Measurements from ENCODE around the gene PHF21B. TPM values are rescaled to one million over a fixed set of nuclear protein-coding genes. Genes with fewer than 3 reads are reported as not detected.

The PHF21B gene
- total RNA-seq, 4 donors from 2014 or later: under 0.01 to 11.9 (median 2.9) TPM

GRCh38 chr22:44956840-44957767 lies 52.7 kb downstream of the PHF21B start:
- H3K27ac ChIP-seq: no peak overlapping the region
- no peak for DNase-seq
- H3K27me3 ChIP-seq: no peaks in the 10 kb centered on the region
- TF ChIP-seq POLR2A (IDR thresholded peaks at IDR 0.05): no peak
- TF ChIP-seq, protein P1, sequence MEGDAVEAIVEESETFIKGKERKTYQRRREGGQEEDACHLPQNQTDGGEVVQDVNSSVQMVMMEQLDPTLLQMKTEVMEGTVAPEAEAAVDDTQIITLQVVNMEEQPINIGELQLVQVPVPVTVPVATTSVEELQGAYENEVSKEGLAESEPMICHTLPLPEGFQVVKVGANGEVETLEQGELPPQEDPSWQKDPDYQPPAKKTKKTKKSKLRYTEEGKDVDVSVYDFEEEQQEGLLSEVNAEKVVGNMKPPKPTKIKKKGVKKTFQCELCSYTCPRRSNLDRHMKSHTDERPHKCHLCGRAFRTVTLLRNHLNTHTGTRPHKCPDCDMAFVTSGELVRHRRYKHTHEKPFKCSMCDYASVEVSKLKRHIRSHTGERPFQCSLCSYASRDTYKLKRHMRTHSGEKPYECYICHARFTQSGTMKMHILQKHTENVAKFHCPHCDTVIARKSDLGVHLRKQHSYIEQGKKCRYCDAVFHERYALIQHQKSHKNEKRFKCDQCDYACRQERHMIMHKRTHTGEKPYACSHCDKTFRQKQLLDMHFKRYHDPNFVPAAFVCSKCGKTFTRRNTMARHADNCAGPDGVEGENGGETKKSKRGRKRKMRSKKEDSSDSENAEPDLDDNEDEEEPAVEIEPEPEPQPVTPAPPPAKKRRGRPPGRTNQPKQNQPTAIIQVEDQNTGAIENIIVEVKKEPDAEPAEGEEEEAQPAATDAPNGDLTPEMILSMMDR (IDR thresholded peaks at IDR 0.05): no peak
- no peaks in the 10 kb centered on the region for H3K36me3 ChIP-seq
- no peaks in the 10 kb centered on the region for H3K9me3 ChIP-seq
- H3K4me1 ChIP-seq: no peaks in the 10 kb centered on the region
- intact Hi-C loops (cut with DNase I; ENCODE audit: low total_unique reads): no loop called here
- no peak overlapping the region for H3K4me3 ChIP-seq

- Histone ChIP-seq H3K4me1 (no peaks in the 10 kb centered on the region), H3K9me3 (no peaks in the 10 kb centered on the region), H3K4me3 (no peak overlapping the region), H3K27me3 (no peaks in the 10 kb centered on the region), H3K27ac (no peak overlapping the region), H3K36me3 (no peaks in the 10 kb centered on the region)
- no peak for TF ChIP-seq POLR2A (IDR thresholded peaks at IDR 0.05)
- TF ChIP-seq, protein P1 (IDR thresholded peaks at IDR 0.05): no peak
- DNase-seq: no peak
- intact Hi-C loops (cut with DNase I; ENCODE audit: low total_unique reads): no loop called here
Measured at GRCh38 chr22:44955102-44955501, 54.7 kb downstream of the PHF21B start.

DNA sequence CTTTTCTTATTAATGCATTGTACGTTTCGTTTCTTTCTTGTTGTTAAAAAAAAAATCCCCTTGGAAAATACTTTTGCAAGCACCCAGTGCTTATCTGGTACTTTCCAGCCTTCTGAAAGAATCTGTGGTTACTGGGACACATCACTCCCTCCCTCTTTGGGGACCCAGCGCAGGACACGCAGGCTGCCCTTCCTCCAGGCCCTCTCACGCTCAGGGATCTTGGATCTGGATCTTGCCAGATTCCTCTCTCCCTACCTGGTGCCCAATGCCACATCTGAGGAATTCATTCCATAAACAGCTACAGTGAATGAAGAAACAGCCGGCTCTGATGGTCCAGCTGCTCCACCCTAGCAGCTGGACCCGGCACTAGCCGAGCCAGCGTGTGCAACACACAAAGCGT lies 55.7 kb downstream of the PHF21B start:
- TF ChIP-seq, protein P1 (IDR thresholded peaks at IDR 0.05): no peak
- TF ChIP-seq POLR2A (IDR thresholded peaks at IDR 0.05): no peak
- H3K36me3 ChIP-seq: no peaks in the 10 kb centered on the region
- no peak overlapping the region for H3K27ac ChIP-seq
- H3K4me1 ChIP-seq: no peaks in the 10 kb centered on the region
- no peaks in the 10 kb centered on the region for H3K27me3 ChIP-seq
- H3K9me3 ChIP-seq: no peaks in the 10 kb centered on the region
- no peak for DNase-seq
- no peak overlapping the region for H3K4me3 ChIP-seq
- intact Hi-C loops (cut with DNase I; ENCODE audit: low total_unique reads): no loop called here

- intact Hi-C loops (cut with DNase I; ENCODE audit: low total_unique reads): no loop called here
- Histone ChIP-seq H3K27ac (no peak overlapping the region), H3K4me1 (no peaks in the 10 kb centered on the region), H3K27me3 (no peaks in the 10 kb centered on the region), H3K36me3 (no peaks in the 10 kb centered on the region), H3K9me3 (no peaks in the 10 kb centered on the region), H3K4me3 (no peak overlapping the region)
- TF ChIP-seq POLR2A (IDR thresholded peaks at IDR 0.05): no peak
- TF ChIP-seq, protein P1 (IDR thresholded peaks at IDR 0.05): no peak
- DNase-seq: no peak
Measured at GRCh38 chr22:44952863-44953746, 56.7 kb downstream of the PHF21B start.

GRCh38 chr22:44951510-44951816 lies 58.3 kb downstream of the PHF21B start:
- no peak overlapping the region for H3K27ac ChIP-seq
- H3K4me1 ChIP-seq: no peaks in the 10 kb centered on the region
- no peak overlapping the region for H3K4me3 ChIP-seq
- no peaks in the 10 kb centered on the region for H3K36me3 ChIP-seq
- intact Hi-C loops (cut with DNase I; ENCODE audit: low total_unique reads): no loop called here
- H3K9me3 ChIP-seq: no peaks in the 10 kb centered on the region
- no peak for DNase-seq
- H3K27me3 ChIP-seq: no peaks in the 10 kb centered on the region
- TF ChIP-seq, protein P1 (IDR thresholded peaks at IDR 0.05): no peak
- no peak for TF ChIP-seq POLR2A (IDR thresholded peaks at IDR 0.05)

Data from uterus (tissue), 4 donors.